Measurements from ENCODE around the gene OOSP4B. TPM values are rescaled to one million over a fixed set of nuclear protein-coding genes. Genes with fewer than 3 reads are reported as not detected.
"Not testable (repeated sequence)": the region's sequence is repeated elsewhere in the genome, so short reads cannot be mapped to it uniquely, and the experiment has no call there.

Gene OOSP4B
- total RNA-seq, 1 experiment from 2014 or later: not detected

DNA sequence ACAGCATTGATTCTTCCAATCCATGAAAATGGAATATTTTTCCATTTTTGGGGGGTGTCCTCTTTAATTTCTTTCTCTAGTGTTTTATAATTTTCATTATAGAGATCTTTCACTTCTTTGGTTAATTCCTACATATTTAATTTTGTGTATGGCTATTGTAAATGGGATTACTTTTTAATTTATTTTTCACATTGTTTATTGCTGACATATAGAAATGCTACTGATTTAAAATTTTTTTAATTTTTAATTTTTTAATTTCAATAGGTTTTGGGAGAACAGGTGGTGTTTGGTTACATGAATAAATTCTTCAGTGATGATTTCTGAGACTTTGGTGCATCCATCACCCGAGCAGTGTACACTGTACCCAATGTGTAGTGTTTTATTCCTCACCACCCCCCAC is 26.6 kb upstream of the OOSP4B start:
- no peaks in the 10 kb centered on the region for H3K79me2 ChIP-seq (ENCODE audit: low read length)
- no peak overlapping the region for H3K9ac ChIP-seq (ENCODE audit: low read length)
- DNase-seq: no peak
- no peak overlapping the region for H3K4me3 ChIP-seq (ENCODE audit: low read length)
- H3K4me1 ChIP-seq (ENCODE audit: low read length): no peaks in the 10 kb centered on the region
- H3K4me2 ChIP-seq (ENCODE audit: low read depth, low read length, poor library complexity, severe bottlenecking): no peak overlapping the region
- no peaks in the 10 kb centered on the region for H3K9me2 ChIP-seq (replicated peaks; ENCODE audit: insufficient read depth, low read length)
- H3K27ac ChIP-seq (ENCODE audit: low read length): no peak overlapping the region
- no peak overlapping the region for H2AFZ ChIP-seq (ENCODE audit: low read length)
- H3K36me3 ChIP-seq (ENCODE audit: insufficient read depth, low read length): no peaks in the 10 kb centered on the region
- H3K27me3 ChIP-seq (ENCODE audit: low read length): no peaks in the 10 kb centered on the region
- H3K9me3 ChIP-seq (ENCODE audit: low read length): no peaks in the 10 kb centered on the region
- no peaks in the 10 kb centered on the region for H4K20me1 ChIP-seq (ENCODE audit: insufficient read depth, low read depth, low read length)

- no peaks in the 10 kb centered on the region for H3K27me3 ChIP-seq (ENCODE audit: low read length)
- no peaks in the 10 kb centered on the region for H3K79me2 ChIP-seq (ENCODE audit: low read length)
- H3K4me3 ChIP-seq (ENCODE audit: low read length): no peak overlapping the region
- H3K4me2 ChIP-seq (ENCODE audit: low read depth, low read length, poor library complexity, severe bottlenecking): no peak overlapping the region
- H4K20me1 ChIP-seq (ENCODE audit: insufficient read depth, low read depth, low read length): no peaks in the 10 kb centered on the region
- H2AFZ ChIP-seq (ENCODE audit: low read length): no peak overlapping the region
- DNase-seq: no peak
- no peak overlapping the region for H3K9ac ChIP-seq (ENCODE audit: low read length)
- H3K36me3 ChIP-seq (ENCODE audit: insufficient read depth, low read length): no peaks in the 10 kb centered on the region
- no peaks in the 10 kb centered on the region for H3K9me2 ChIP-seq (replicated peaks; ENCODE audit: insufficient read depth, low read length)
- H3K4me1 ChIP-seq (ENCODE audit: low read length): no peaks in the 10 kb centered on the region
- H3K9me3 ChIP-seq (ENCODE audit: low read length): no peaks in the 10 kb centered on the region
- no peak overlapping the region for H3K27ac ChIP-seq (ENCODE audit: low read length)
Observed at GRCh38 chr11:59992425-59992824, 24.6 kb upstream of the OOSP4B start.

GRCh38 chr11:59997800-59998199 is 19.2 kb upstream of the OOSP4B start:
- no peaks in the 10 kb centered on the region for H3K79me2 ChIP-seq (ENCODE audit: low read length)
- no peak for DNase-seq
- no peak overlapping the region for H3K4me2 ChIP-seq (ENCODE audit: low read depth, low read length, poor library complexity, severe bottlenecking)
- no peak overlapping the region for H2AFZ ChIP-seq (ENCODE audit: low read length)
- H3K27ac ChIP-seq (ENCODE audit: low read length): no peak overlapping the region
- no peaks in the 10 kb centered on the region for H3K36me3 ChIP-seq (ENCODE audit: insufficient read depth, low read length)
- H3K4me3 ChIP-seq (ENCODE audit: low read length): no peak overlapping the region
- no peaks in the 10 kb centered on the region for H3K9me2 ChIP-seq (replicated peaks; ENCODE audit: insufficient read depth, low read length)
- H3K27me3 ChIP-seq (ENCODE audit: low read length): no peaks in the 10 kb centered on the region
- no peaks in the 10 kb centered on the region for H3K4me1 ChIP-seq (ENCODE audit: low read length)
- H3K9ac ChIP-seq (ENCODE audit: low read length): no peak overlapping the region
- no peaks in the 10 kb centered on the region for H3K9me3 ChIP-seq (ENCODE audit: low read length)
- H4K20me1 ChIP-seq (ENCODE audit: insufficient read depth, low read depth, low read length): no peaks in the 10 kb centered on the region

DNA sequence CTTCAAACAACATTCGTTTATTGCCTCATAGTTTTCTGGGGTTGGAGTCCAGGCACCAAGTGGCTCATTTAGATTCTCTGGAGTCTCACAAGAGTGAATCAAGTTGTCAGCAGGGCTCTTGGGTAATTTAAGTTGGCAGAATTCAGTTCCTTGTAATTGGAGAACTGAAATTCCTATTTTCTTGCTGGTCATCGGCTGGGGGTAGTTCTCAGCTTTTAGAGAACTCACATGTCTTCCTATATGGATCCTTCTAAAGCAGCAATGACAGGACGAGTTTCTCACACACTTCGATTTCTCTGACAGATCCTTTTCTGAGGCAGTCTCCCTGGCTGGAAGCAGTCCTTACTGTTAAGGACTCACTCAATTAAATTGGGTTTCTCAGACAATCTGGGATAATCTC is 17.3 kb upstream of the OOSP4B start:
- no peaks in the 10 kb centered on the region for H3K36me3 ChIP-seq (ENCODE audit: insufficient read depth, low read length)
- no peak overlapping the region for H3K9ac ChIP-seq (ENCODE audit: low read length)
- no peak overlapping the region for H3K4me2 ChIP-seq (ENCODE audit: low read depth, low read length, poor library complexity, severe bottlenecking)
- H3K9me3 ChIP-seq (ENCODE audit: low read length): no peaks in the 10 kb centered on the region
- H3K27me3 ChIP-seq (ENCODE audit: low read length): no peaks in the 10 kb centered on the region
- H2AFZ ChIP-seq (ENCODE audit: low read length): no peak overlapping the region
- H4K20me1 ChIP-seq (ENCODE audit: insufficient read depth, low read depth, low read length): no peaks in the 10 kb centered on the region
- no peaks in the 10 kb centered on the region for H3K9me2 ChIP-seq (replicated peaks; ENCODE audit: insufficient read depth, low read length)
- no peak for DNase-seq
- H3K27ac ChIP-seq (ENCODE audit: low read length): no peak overlapping the region
- no peaks in the 10 kb centered on the region for H3K79me2 ChIP-seq (ENCODE audit: low read length)
- no peak overlapping the region for H3K4me3 ChIP-seq (ENCODE audit: low read length)
- no peaks in the 10 kb centered on the region for H3K4me1 ChIP-seq (ENCODE audit: low read length)

GRCh38 chr11:60003729-60004128 is 13.3 kb upstream of the OOSP4B start:
- Histone ChIP-seq H2AFZ (ENCODE audit: low read length) (no peak overlapping the region), H3K36me3 (ENCODE audit: insufficient read depth, low read length) (no peaks in the 10 kb centered on the region), H3K27ac (ENCODE audit: low read length) (no peak overlapping the region), H3K4me1 (ENCODE audit: low read length) (no peaks in the 10 kb centered on the region), H3K9me2 (replicated peaks; ENCODE audit: insufficient read depth, low read length) (no peaks in the 10 kb centered on the region), H3K9ac (ENCODE audit: low read length) (no peak overlapping the region), H3K9me3 (ENCODE audit: low read length) (no peaks in the 10 kb centered on the region), H3K4me2 (ENCODE audit: low read depth, low read length, poor library complexity, severe bottlenecking) (no peak overlapping the region), H3K27me3 (ENCODE audit: low read length) (no peaks in the 10 kb centered on the region), H4K20me1 (ENCODE audit: insufficient read depth, low read depth, low read length) (no peaks in the 10 kb centered on the region), H3K4me3 (ENCODE audit: low read length) (no peak overlapping the region), H3K79me2 (ENCODE audit: low read length) (no peaks in the 10 kb centered on the region)
- no peak for DNase-seq

DNA sequence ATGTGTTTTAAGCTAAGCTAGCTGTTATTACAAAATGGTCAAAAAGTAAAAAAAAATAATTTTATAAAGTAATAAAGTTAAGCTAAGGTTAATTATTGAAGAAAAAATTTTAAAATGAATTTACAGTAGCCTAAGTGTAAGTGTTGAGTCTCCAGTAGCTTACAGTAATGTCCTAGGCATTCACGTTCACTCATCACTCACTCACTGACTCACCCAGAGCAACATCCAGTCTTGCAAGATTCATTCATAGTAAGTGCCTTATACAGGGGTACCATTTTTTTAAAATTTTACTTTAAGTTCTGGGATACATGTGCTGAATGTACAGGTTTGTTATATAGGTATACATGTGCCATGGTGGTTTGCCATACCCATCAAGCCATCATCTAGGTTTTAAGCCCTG is 11.6 kb upstream of the OOSP4B start:
- no peak overlapping the region for H3K27ac ChIP-seq (ENCODE audit: low read length)
- no peaks in the 10 kb centered on the region for H3K36me3 ChIP-seq (ENCODE audit: insufficient read depth, low read length)
- no peaks in the 10 kb centered on the region for H3K9me3 ChIP-seq (ENCODE audit: low read length)
- no peak overlapping the region for H2AFZ ChIP-seq (ENCODE audit: low read length)
- H3K9ac ChIP-seq (ENCODE audit: low read length): no peak overlapping the region
- no peaks in the 10 kb centered on the region for H3K4me1 ChIP-seq (ENCODE audit: low read length)
- no peaks in the 10 kb centered on the region for H3K9me2 ChIP-seq (replicated peaks; ENCODE audit: insufficient read depth, low read length)
- no peak overlapping the region for H3K4me3 ChIP-seq (ENCODE audit: low read length)
- no peaks in the 10 kb centered on the region for H3K27me3 ChIP-seq (ENCODE audit: low read length)
- no peak for DNase-seq
- no peaks in the 10 kb centered on the region for H4K20me1 ChIP-seq (ENCODE audit: insufficient read depth, low read depth, low read length)
- no peaks in the 10 kb centered on the region for H3K79me2 ChIP-seq (ENCODE audit: low read length)
- no peak overlapping the region for H3K4me2 ChIP-seq (ENCODE audit: low read depth, low read length, poor library complexity, severe bottlenecking)

GRCh38 chr11:60018058-60018457 is 1.1 kb downstream of the OOSP4B start:
- DNase-seq: no peak
- Histone ChIP-seq H3K36me3 (ENCODE audit: insufficient read depth, low read length) (no peaks in the 10 kb centered on the region), H3K9me3 (ENCODE audit: low read length) (no peaks in the 10 kb centered on the region), H4K20me1 (ENCODE audit: insufficient read depth, low read depth, low read length) (no peaks in the 10 kb centered on the region), H3K4me3 (ENCODE audit: low read length) (no peak overlapping the region), H3K4me1 (ENCODE audit: low read length) (no peaks in the 10 kb centered on the region), H3K27me3 (ENCODE audit: low read length) (no peaks in the 10 kb centered on the region), H3K9me2 (replicated peaks; ENCODE audit: insufficient read depth, low read length) (no peaks in the 10 kb centered on the region), H3K4me2 (ENCODE audit: low read depth, low read length, poor library complexity, severe bottlenecking) (no peak overlapping the region), H3K9ac (ENCODE audit: low read length) (no peak overlapping the region), H3K27ac (ENCODE audit: low read length) (no peak overlapping the region), H3K79me2 (ENCODE audit: low read length) (no peaks in the 10 kb centered on the region), H2AFZ (ENCODE audit: low read length) (no peak overlapping the region)

DNA sequence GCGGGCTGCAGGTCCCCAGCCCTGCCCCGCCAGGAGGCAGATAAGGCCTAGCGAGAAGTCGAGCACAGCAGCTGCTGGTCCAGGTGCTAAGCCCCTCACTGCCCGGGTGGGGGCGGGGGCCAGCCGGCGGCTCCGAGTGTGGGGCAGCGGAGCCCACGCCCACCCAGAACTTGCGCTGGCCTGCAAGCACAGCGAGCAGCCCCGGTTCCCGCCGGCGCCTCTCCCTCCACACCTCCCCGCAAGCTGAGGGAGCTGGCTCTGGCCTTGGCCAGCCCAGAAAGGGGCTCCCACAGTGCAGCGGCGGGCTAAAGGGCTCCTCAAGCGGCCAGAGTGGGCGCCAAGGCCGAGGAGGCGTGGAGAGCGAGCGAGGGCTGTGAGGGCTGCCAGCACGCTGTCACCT is 3.4 kb downstream of the OOSP4B start:
- not testable (repeated sequence) for H4K20me1 ChIP-seq (ENCODE audit: insufficient read depth, low read depth, low read length); H3K9me3 ChIP-seq (ENCODE audit: low read length); H3K4me2 ChIP-seq (ENCODE audit: low read depth, low read length, poor library complexity, severe bottlenecking); H3K27me3 ChIP-seq (ENCODE audit: low read length); H3K79me2 ChIP-seq (ENCODE audit: low read length); H3K4me1 ChIP-seq (ENCODE audit: low read length); H3K9me2 ChIP-seq (replicated peaks; ENCODE audit: insufficient read depth, low read length); DNase-seq; H3K9ac ChIP-seq (ENCODE audit: low read length); H3K4me3 ChIP-seq (ENCODE audit: low read length); H3K27ac ChIP-seq (ENCODE audit: low read length); H2AFZ ChIP-seq (ENCODE audit: low read length); H3K36me3 ChIP-seq (ENCODE audit: insufficient read depth, low read length)

GRCh38 chr11:60029015-60029632 is 12.1 kb downstream of the OOSP4B start:
- Histone ChIP-seq H3K9me2 (replicated peaks; ENCODE audit: insufficient read depth, low read length) (no peaks in the 10 kb centered on the region), H3K79me2 (ENCODE audit: low read length) (no peaks in the 10 kb centered on the region), H4K20me1 (ENCODE audit: insufficient read depth, low read depth, low read length) (no peaks in the 10 kb centered on the region), H3K9me3 (ENCODE audit: low read length) (no peaks in the 10 kb centered on the region), H3K4me3 (ENCODE audit: low read length) (no peak overlapping the region), H3K27ac (ENCODE audit: low read length) (no peak overlapping the region), H3K27me3 (ENCODE audit: low read length) (no peaks in the 10 kb centered on the region), H3K36me3 (ENCODE audit: insufficient read depth, low read length) (no peaks in the 10 kb centered on the region), H3K4me2 (ENCODE audit: low read depth, low read length, poor library complexity, severe bottlenecking) (no peak overlapping the region), H3K9ac (ENCODE audit: low read length) (no peak overlapping the region), H3K4me1 (ENCODE audit: low read length) (no peaks in the 10 kb centered on the region), H2AFZ (ENCODE audit: low read length) (no peak overlapping the region)
- no peak for DNase-seq
